WI38 (cell line): Measurements from ENCODE around the gene CSRNP3.

Experiments
- H3K4me3 ChIP-seq: 2 replicates; pipeline ENCODE4 v1.5.1; 2011; ENCODE audit warnings: low read depth, mild to moderate bottlenecking, control low read depth, low read length
- CTCF ChIP-seq: IDR thresholded peaks from 2 replicates; pipeline ENCODE4 v1.5.1; 2012; ENCODE audit warnings: low read depth, mild to moderate bottlenecking, control low read depth, low read length

The CSRNP3 gene

GRCh38 chr2:165687426-165688002 lies 218.0 kb downstream of the CSRNP3 start:
- TF ChIP-seq CTCF: no peak
- no peak overlapping the region for H3K4me3 ChIP-seq

DNA sequence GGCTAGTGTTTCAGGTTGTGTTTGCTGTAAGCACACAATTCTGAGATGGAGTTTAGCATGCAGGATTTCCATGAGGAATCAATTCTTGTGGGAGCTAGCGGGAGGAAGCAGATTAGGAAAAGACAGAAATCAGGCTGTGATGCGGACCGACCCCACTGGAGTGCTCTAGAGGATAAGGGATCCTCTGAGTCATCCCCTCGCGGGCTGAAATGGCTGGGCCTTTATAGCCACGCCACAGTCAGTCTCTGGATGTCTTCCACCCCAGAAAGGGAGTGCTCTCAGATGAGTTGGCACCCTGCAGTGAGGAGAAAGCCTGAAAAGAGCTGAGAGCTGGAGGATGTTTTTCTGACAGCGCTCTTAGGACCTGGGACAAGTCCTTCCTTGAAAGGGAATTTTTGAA lies 222.1 kb downstream of the CSRNP3 start:
- H3K4me3 ChIP-seq: no peak overlapping the region

DNA sequence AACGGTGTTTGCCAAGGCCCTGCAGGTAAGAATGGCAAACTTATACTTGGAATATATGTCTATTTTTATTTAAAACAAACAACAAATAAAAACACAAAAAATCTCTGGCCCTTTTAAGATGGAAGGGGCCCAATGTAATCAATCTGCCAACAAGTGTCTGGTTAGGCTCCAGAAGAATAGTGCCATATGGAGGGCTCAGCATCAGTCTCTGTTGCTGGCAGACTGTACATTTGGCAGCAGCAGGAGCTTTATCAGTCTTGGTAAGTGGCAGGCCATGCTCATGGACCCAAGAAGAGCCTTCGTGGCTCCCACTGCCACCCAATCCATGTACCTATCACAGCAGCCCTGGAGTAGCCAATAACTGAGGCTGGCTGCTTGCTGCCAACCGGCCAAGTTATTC lies 223.4 kb downstream of the CSRNP3 start:
- no peak overlapping the region for H3K4me3 ChIP-seq
- no peak for TF ChIP-seq CTCF

More for the DNA sequence above, 222.1 kb downstream of the CSRNP3 start:
- TF ChIP-seq CTCF: no peak

GRCh38 chr2:165693838-165694237 lies 224.3 kb downstream of the CSRNP3 start:
- no peak overlapping the region for H3K4me3 ChIP-seq
- no peak for TF ChIP-seq CTCF

DNA sequence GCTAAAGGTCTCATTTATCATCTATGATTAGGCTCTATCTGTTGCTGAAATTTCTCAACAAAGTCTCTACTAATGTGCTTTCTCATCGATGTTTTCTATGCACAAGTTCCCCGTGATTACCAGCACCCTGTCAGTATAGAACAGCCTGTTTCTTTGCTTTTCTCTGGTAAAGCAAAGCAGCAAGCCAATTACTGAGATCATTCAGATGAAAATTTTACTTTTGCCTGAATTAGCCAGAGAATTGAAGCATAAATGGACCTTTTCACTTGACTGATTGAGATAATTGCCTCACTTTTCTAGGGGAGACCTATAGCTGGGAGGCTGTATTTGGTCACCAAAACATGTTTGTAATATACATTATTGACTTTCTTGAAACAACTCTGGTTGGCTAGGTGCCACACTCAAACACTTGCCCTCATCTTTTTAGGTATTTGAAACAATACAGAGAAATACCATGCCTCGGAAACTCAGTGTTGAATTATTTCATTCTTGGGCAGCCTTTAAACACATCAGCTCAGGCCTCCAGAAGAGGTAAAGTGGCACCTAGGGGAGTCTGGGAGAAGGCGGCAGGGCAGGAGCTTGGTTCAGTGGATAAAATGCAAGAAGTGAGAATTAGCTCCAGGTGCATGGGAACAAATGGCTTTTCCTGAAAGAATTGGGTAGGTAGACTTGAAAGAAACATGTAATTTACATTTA lies 228.4 kb downstream of the CSRNP3 start:
- no peak for TF ChIP-seq CTCF
- no peak overlapping the region for H3K4me3 ChIP-seq

- no peak for TF ChIP-seq CTCF
- H3K4me3 ChIP-seq: no peak overlapping the region
These were observed 229.0 kb downstream of the CSRNP3 start for GRCh38 chr2:165698444-165698884.

DNA sequence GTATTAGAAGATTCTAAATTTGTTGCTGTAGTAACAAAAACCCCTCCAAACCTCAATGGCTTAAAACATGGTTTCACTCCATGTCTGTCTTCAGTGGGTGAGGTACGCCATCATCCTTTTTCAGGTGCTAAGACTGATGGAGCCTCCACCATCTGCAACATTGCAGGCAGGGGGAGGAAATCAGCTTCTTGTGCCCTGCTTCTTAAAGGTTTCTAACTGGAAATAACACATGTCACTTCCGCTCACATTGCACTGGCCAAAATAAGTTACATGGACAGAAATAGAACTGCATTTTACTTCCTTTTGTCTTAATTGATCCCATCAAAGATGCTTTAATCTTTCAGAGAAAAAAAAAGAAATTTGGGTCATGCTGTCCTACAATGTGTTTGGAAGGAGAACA lies 230.4 kb downstream of the CSRNP3 start:
- TF ChIP-seq CTCF: no peak
- H3K4me3 ChIP-seq: no peak overlapping the region
